Spleen (tissue), 11 donors: ENCODE measurements around the gene ZNRF2. TPM values are rescaled to one million over a fixed set of nuclear protein-coding genes. Genes with fewer than 3 reads are reported as not detected.

Experiments used
- DNase-seq: peaks from one replicate; pipeline ENCODE4 v3.0.0-alpha.2; 2020
- H3K27ac ChIP-seq, 8 donors: fragments of 200-600 bp; sonication (generic) in 7 of 8; 1 replicate in 4 of 8; 2 replicates in 4 of 8; pipeline versions ENCODE4 v1.5.0 to v1.8.0; 2016 to 2021; ENCODE audit warnings: inconsistent platforms in 4 of 8, mild to moderate bottlenecking in 4 of 8, moderate library complexity in 1 of 8
- H3K27me3 ChIP-seq, 7 donors: fragments of 200-600 bp; sonication (generic) in 6 of 7; replicated peaks in 1 of 7; 1 replicate in 4 of 7; 2 replicates in 3 of 7; pipeline versions ENCODE4 v1.5.0 to v1.8.0; 2016 to 2021; ENCODE audit warnings: inconsistent platforms in 3 of 7, mild to moderate bottlenecking in 1 of 7
- H3K36me3 ChIP-seq, 6 donors: fragments of 200-600 bp; sonication (generic) in 5 of 6; 1 replicate in 4 of 6; 2 replicates in 2 of 6; pipeline versions ENCODE4 v1.5.0 to v1.8.0; 2016 to 2021; ENCODE audit warnings: inconsistent platforms in 2 of 6
- H3K4me1 ChIP-seq, 6 donors: fragments of 200-600 bp; sonication (generic) in 5 of 6; 1 replicate in 3 of 6; 2 replicates in 3 of 6; pipeline versions ENCODE4 v1.5.0 to v1.8.0; 2016 to 2021; ENCODE audit warnings: inconsistent platforms in 3 of 6
- H3K4me3 ChIP-seq, 8 donors: fragments of 200-600 bp; sonication (generic) in 7 of 8; 1 replicate in 4 of 8; 2 replicates in 4 of 8; pipeline versions ENCODE4 v1.5.0 to v1.8.0; 2016 to 2021; ENCODE audit warnings: inconsistent platforms in 4 of 8, mild to moderate bottlenecking in 4 of 8, moderate library complexity in 2 of 8
- H3K9me3 ChIP-seq, 8 donors: fragments of 200-600 bp; sonication (generic) in 7 of 8; 1 replicate in 4 of 8; 2 replicates in 4 of 8; pipeline versions ENCODE4 v1.5.0 to v1.8.0; 2016 to 2021; ENCODE audit warnings: inconsistent platforms in 4 of 8
- CTCF ChIP-seq, 11 experiments: fragments of 200-600 bp in 7 of 11; fragments of 450-650 bp in 4 of 11; sonication (generic) in 4 of 11; IDR thresholded peaks in 8 of 11; conservative IDR thresholded peaks in 3 of 11; 1 replicate in 7 of 11; 2 replicates in 4 of 11; pipeline versions ENCODE4 v1.4.0 to v1.8.0; 2016 to 2021; ENCODE audit warnings: antibody characterized with exemption in 11 of 11, inconsistent platforms in 4 of 11, mild to moderate bottlenecking in 1 of 11
- POLR2A ChIP-seq, 3 donors: fragments of 450-650 bp; IDR thresholded peaks; one replicate each; pipeline ENCODE4 v1.5.1; 2017; ENCODE audit warnings: antibody characterized with exemption in 3 of 3, mild to moderate bottlenecking in 1 of 3
- POLR2AphosphoS5 ChIP-seq, 3 donors: sonication (generic); formaldehyde crosslinking; IDR thresholded peaks; one replicate each; pipeline ENCODE4 v1.5.1; 2017; ENCODE audit warnings: antibody characterized with exemption in 3 of 3
- WGBS, 5 donors: extraction: QIAGEN DNeasy Blood & Tissue Kit in 3 of 5; methylation state at CpG; one replicate each; pipeline versions ENCODE4 v1.1.5 to v1.1.7; 2013 to 2018; 5-methylcytosine and 5-hydroxymethylcytosine counted together
- intact Hi-C: fragments of 100-400 bp; cut with DNase I; formaldehyde crosslinking; loops from one replicate; pipeline ENCODE4 v1.15.0; 2023; ENCODE audit warnings: low total_unique reads
- polyA plus RNA-seq, 3 donors: library from polyadenylated mRNA; stranded (reverse); fragments of 200-250 nt; gene quantifications; one replicate each; pipeline ENCODE4 v1.2.1, GENCODE V29; 2013
- total RNA-seq, 7 donors: library from RNA; depleted of rRNA in 3 of 7; stranded (reverse); fragments of >200 nt in 3 of 7; fragmentation: NEBNext Ultra II Directional in 4 of 7; extraction: Animal tissue kit (Norgen Biotek cat#: 25700) in 4 of 7; gene quantifications; one replicate each; pipeline versions ENCODE4 v1.1.0 to v1.2.1, GENCODE V29; 2016 to 2021
- donor health status: healthy with polysubstance abuse.
- donor health status: DM: no; HTN: no; CAD: no; lungs with moderate emphysema.
- donor health status: DM: no; HTN: no; CAD: no.
- donor health status: Bipolar disorder and iron deficiency.
- donor health status: healthy.
- donor health status: DM: no; HTN: no; CAD: no.
- donor health status: DM: yes; HTN: yes; CAD: no.

The ZNRF2 gene
- total and polyA plus RNA-seq, 10 donors = 6.8 to 42.5 (median 28.5) TPM

- 80 to 100% (median 90%) methylated on average over 1 of the region's 1 CpG for WGBS, 5 donors
- TF ChIP-seq POLR2AphosphoS5 (IDR thresholded peaks at IDR 0.05) = no peak
- no peak for TF ChIP-seq CTCF (IDR thresholded peaks at IDR 0.05 in 8 of 11, conservative IDR thresholded peaks at IDR 0.05 in 3 of 11)
- TF ChIP-seq POLR2A (IDR thresholded peaks at IDR 0.05) = no peak
- no peak for DNase-seq
- intact Hi-C loops = no loop called here
- peaks cover 0 to 19% (median 2%) of the 10 kb centered on the region in 6 donors for H3K36me3 ChIP-seq
- no peak overlapping the region for H3K4me3 ChIP-seq
- no peaks in the 10 kb centered on the region for H3K27me3 ChIP-seq
- peaks cover 0 to 25% (median 6%) of the 10 kb centered on the region in 6 donors for H3K4me1 ChIP-seq
- no peaks in the 10 kb centered on the region for H3K9me3 ChIP-seq
- H3K27ac ChIP-seq = no peak overlapping the region
Observed at GRCh38 chr7:30364773-30365172, 80.4 kb downstream of the ZNRF2 start.

- H3K4me1 ChIP-seq = peaks cover 0 to 25% (median 6%) of the 10 kb centered on the region in 6 donors
- H3K9me3 ChIP-seq = no peaks in the 10 kb centered on the region
- no peak for TF ChIP-seq CTCF (IDR thresholded peaks at IDR 0.05 in 8 of 11, conservative IDR thresholded peaks at IDR 0.05 in 3 of 11)
- TF ChIP-seq POLR2AphosphoS5 (IDR thresholded peaks at IDR 0.05) = no peak
- TF ChIP-seq POLR2A (IDR thresholded peaks at IDR 0.05) = no peak
- no peaks in the 10 kb centered on the region for H3K27me3 ChIP-seq
- no peak for DNase-seq
- 93 to 94% (median 93%) methylated on average over 3 of the region's 3 CpGs for WGBS, 5 donors
- H3K36me3 ChIP-seq = peaks cover 0 to 19% (median 2%) of the 10 kb centered on the region in 6 donors
- intact Hi-C loops = no loop called here
- no peak overlapping the region for H3K27ac ChIP-seq
- H3K4me3 ChIP-seq = no peak overlapping the region
Observed at GRCh38 chr7:30365621-30366020, 81.2 kb downstream of the ZNRF2 start.

- WGBS, 5 donors = 83 to 94% (median 92%) methylated on average over 2 of the region's 2 CpGs
Observed at GRCh38 chr7:30366606-30367005, 82.2 kb downstream of the ZNRF2 start.

GRCh38 chr7:30367561-30367960 is 83.2 kb downstream of the ZNRF2 start:
- no peak overlapping the region for H3K4me3 ChIP-seq
- intact Hi-C loops = no loop called here
- no peaks in the 10 kb centered on the region for H3K9me3 ChIP-seq
- 83 to 93% (median 86%) methylated on average over 2 of the region's 2 CpGs for WGBS, 5 donors
- H3K4me1 ChIP-seq = peaks cover 0 to 23% (median 6%) of the 10 kb centered on the region in 6 donors
- H3K27me3 ChIP-seq = no peaks in the 10 kb centered on the region
- H3K36me3 ChIP-seq = peaks cover 0 to 33% (median 11%) of the 10 kb centered on the region in 6 donors
- no peak overlapping the region for H3K27ac ChIP-seq
- DNase-seq = no peak
- TF ChIP-seq POLR2AphosphoS5 (IDR thresholded peaks at IDR 0.05) (no peak), CTCF (IDR thresholded peaks at IDR 0.05 in 8 of 11, conservative IDR thresholded peaks at IDR 0.05 in 3 of 11) (no peak), POLR2A (IDR thresholded peaks at IDR 0.05) (no peak)

More at GRCh38 chr7:30366606-30367005, 82.2 kb downstream of the ZNRF2 start:
- no peak for DNase-seq
- H3K4me1 ChIP-seq = peaks cover 0 to 25% (median 6%) of the 10 kb centered on the region in 6 donors
- TF ChIP-seq CTCF (IDR thresholded peaks at IDR 0.05 in 8 of 11, conservative IDR thresholded peaks at IDR 0.05 in 3 of 11) (no peak), POLR2A (IDR thresholded peaks at IDR 0.05) (no peak), POLR2AphosphoS5 (IDR thresholded peaks at IDR 0.05) (no peak)
- intact Hi-C loops = no loop called here
- peaks cover 0 to 27% (median 5%) of the 10 kb centered on the region in 6 donors for H3K36me3 ChIP-seq
- no peak overlapping the region for H3K27ac ChIP-seq
- no peaks in the 10 kb centered on the region for H3K27me3 ChIP-seq
- no peaks in the 10 kb centered on the region for H3K9me3 ChIP-seq
- no peak overlapping the region for H3K4me3 ChIP-seq
